NCI-H2171 treated with DMSO at 0.1 percent for 48 hours (cell line): ENCODE results near the gene MUC4.
A peak's percentile ranks its signal among the peaks of the same experiment; 100 is the strongest.
"Not testable (repeated sequence)": the region's sequence is repeated elsewhere in the genome, so short reads cannot be mapped to it uniquely, and the experiment has no call there.

Source experiments
- DNase-seq: peaks from one replicate; lab custom pipeline; 2025; lab: John Stamatoyannopoulos, UW

MUC4 gene

GRCh38 chr3:195762611-195763010 is 49.1 kb downstream of the MUC4 start:
- no peak for DNase-seq

- no peak for DNase-seq
Measured at GRCh38 chr3:195762249-195762585, 49.5 kb downstream of the MUC4 start.

GRCh38 chr3:195761567-195762248 is 50.0 kb downstream of the MUC4 start:
- DNase-seq = no peak

GRCh38 chr3:195761123-195761566 is 50.6 kb downstream of the MUC4 start:
- no peak for DNase-seq

- no peak for DNase-seq
Measured at GRCh38 chr3:195760345-195761122, 51.2 kb downstream of the MUC4 start.

- no peak for DNase-seq
Measured at GRCh38 chr3:195758721-195759353, 52.9 kb downstream of the MUC4 start.

GRCh38 chr3:195757827-195758226 is 53.9 kb downstream of the MUC4 start:
- DNase-seq = no peak

GRCh38 chr3:195757438-195757770 is 54.3 kb downstream of the MUC4 start:
- DNase-seq = no peak

GRCh38 chr3:195755791-195756676 is 55.7 kb downstream of the MUC4 start:
- no peak for DNase-seq

GRCh38 chr3:195755391-195755790 is 56.3 kb downstream of the MUC4 start:
- no peak for DNase-seq

GRCh38 chr3:195754906-195755305 is 56.8 kb downstream of the MUC4 start:
- DNase-seq = no peak

GRCh38 chr3:195754141-195754540 is 57.6 kb downstream of the MUC4 start:
- no peak for DNase-seq

GRCh38 chr3:195753581-195753980 is 58.1 kb downstream of the MUC4 start:
- DNase-seq = peak; percentile 81

- peak; percentile 51 for DNase-seq
Measured at GRCh38 chr3:195752546-195753331, 59.0 kb downstream of the MUC4 start.

- no peak for DNase-seq
Measured at GRCh38 chr3:195752066-195752465, 59.7 kb downstream of the MUC4 start.

GRCh38 chr3:195751560-195751959 is 60.2 kb downstream of the MUC4 start:
- no peak for DNase-seq

GRCh38 chr3:195750797-195751520 is 60.8 kb downstream of the MUC4 start:
- no peak for DNase-seq

GRCh38 chr3:195749101-195749500 is 62.6 kb downstream of the MUC4 start:
- not testable (repeated sequence) for DNase-seq

- no peak for DNase-seq
Measured at GRCh38 chr3:195748661-195749060, 63.1 kb downstream of the MUC4 start.

- no peak for DNase-seq
Measured at GRCh38 chr3:195746751-195747150, 65.0 kb downstream of the MUC4 start.

- no peak for DNase-seq
Measured at GRCh38 chr3:195746346-195746745, 65.4 kb downstream of the MUC4 start.
